K562 (cell line): Measurements from ENCODE around the gene SLCO3A1. TPM values are rescaled to one million over a fixed set of nuclear protein-coding genes. Genes with fewer than 3 reads are reported as not detected.

Source experiments
- ATAC-seq: fragments of 200-7000 bp; cut with Tn5 transposase; 3 replicates; pipeline ENCODE4 v1.9.1; 2020; ENCODE audit warnings: moderate library complexity
- BruUV-seq: library from RNA; stranded (reverse); fragments of 400-500 nt; replicated peaks from 2 replicates; lab custom pipeline; 2021; lab: Mats Ljungman, UMichigan
- CTCF ChIA-PET: fragments of 300-600 bp; formaldehyde crosslinking; extraction: SDS; loops from one replicate; lab custom pipeline; 2021; ENCODE audit warnings: low intra/inter-chr PET ratio; lab: Yijun Ruan, JAX
- POLR2A ChIA-PET: fragments of 300-600, 350-650 bp; sonication (Branson Sonifier 250); formaldehyde crosslinking; extraction: SDS; loops from one replicate; lab custom pipeline; 2021; ENCODE audit warnings: antibody characterized with exemption, inconsistent platforms; lab: Yijun Ruan, JAX
- DNase-seq, 4 experiments: peaks; one replicate each; pipeline versions ENCODE4 v3.0.0 to v3.0.0-alpha.2; 2011 to 2018; ENCODE audit warnings: low spot score in 3 of 4, mixed read lengths in 3 of 4; ENCODE audit errors: extremely low read depth in 1 of 4
- FAIRE-seq: peaks from 2 replicates; lab custom pipeline; 2011; peaks lifted over from hg19 to GRCh38; lab: Jason Lieb, UNC
- H2AFZ ChIP-seq: 2 replicates; pipeline ENCODE4 v1.6.0; 2011; ENCODE audit warnings: low read depth, low read length, control low read depth, inconsistent platforms
- H3K27ac ChIP-seq: fragments of 200-600 bp; 3 replicates; pipeline ENCODE4 v1.8.0; 2011; ENCODE audit warnings: low read depth, mild to moderate bottlenecking, control low read depth, inconsistent platforms, low read length, moderate library complexity, mixed read lengths; ENCODE audit errors: extremely low read depth
- H3K27me3 ChIP-seq, 2 experiments: fragments of 300-600 bp in 1 of 2; 2 replicates in 1 of 2; 3 replicates in 1 of 2; pipeline versions ENCODE4 v1.6.0 to v1.8.0; 2011; ENCODE audit warnings: inconsistent platforms in 2 of 2, low read length in 2 of 2, mild to moderate bottlenecking in 1 of 2, mixed read lengths in 1 of 2, moderate library complexity in 1 of 2; ENCODE audit not compliant: control insufficient read depth in 2 of 2, insufficient read depth in 2 of 2
- H3K36me3 ChIP-seq: fragments of 300-600 bp; 3 replicates; pipeline ENCODE4 v1.8.0; 2011; ENCODE audit warnings: mild to moderate bottlenecking, low read length, inconsistent platforms; ENCODE audit not compliant: control insufficient read depth, insufficient read depth
- H3K4me1 ChIP-seq, 2 experiments: fragments of 200-600 bp in 1 of 2; replicated peaks in 1 of 2; 2 replicates in 1 of 2; 3 replicates in 1 of 2; pipeline versions ENCODE4 v1.5.1 to v1.8.0; 2011; ENCODE audit warnings: inconsistent platforms in 2 of 2, low read length in 2 of 2, mild to moderate bottlenecking in 1 of 2, mixed read lengths in 1 of 2, moderate library complexity in 1 of 2; ENCODE audit not compliant: control insufficient read depth in 2 of 2, insufficient read depth in 2 of 2
- H3K4me2 ChIP-seq: 2 replicates; pipeline ENCODE4 v1.6.1; 2011; ENCODE audit warnings: low read length, control low read depth, inconsistent platforms, mixed read lengths; ENCODE audit not compliant: insufficient read depth
- H3K4me3 ChIP-seq: fragments of 200-600 bp; sonication (generic), shearing (Covaris generic); 2 replicates; pipeline ENCODE4 v1.5.1; 2016; ENCODE audit warnings: control low read depth, inconsistent platforms
- H3K79me2 ChIP-seq: fragments of 200-600 bp; 3 replicates; pipeline ENCODE4 v1.8.0; 2011; ENCODE audit warnings: low read length, inconsistent platforms; ENCODE audit not compliant: control insufficient read depth, insufficient read depth
- H3K9ac ChIP-seq, 2 experiments: 2 replicates each; pipeline versions ENCODE4 v1.6.0 to v1.6.1; 2011; ENCODE audit warnings: low read depth in 2 of 2, low read length in 2 of 2, control low read depth in 1 of 2, inconsistent platforms in 1 of 2, mild to moderate bottlenecking in 1 of 2, mixed read lengths in 1 of 2; ENCODE audit not compliant: insufficient read depth in 1 of 2
- H3K9me1 ChIP-seq: one replicate; pipeline ENCODE4 v1.6.0; 2011; ENCODE audit warnings: inconsistent platforms, mild to moderate bottlenecking, low read length, moderate library complexity; ENCODE audit not compliant: control insufficient read depth, insufficient read depth
- H3K9me3 ChIP-seq: replicated peaks from 2 replicates; pipeline ENCODE4 v1.5.1; 2011; ENCODE audit warnings: low read depth, low read length, inconsistent platforms; ENCODE audit not compliant: control insufficient read depth, insufficient read depth
- H4K20me1 ChIP-seq: replicated peaks from 2 replicates; pipeline ENCODE4 v1.6.1; 2011; ENCODE audit warnings: low read length, inconsistent platforms, mixed read lengths; ENCODE audit not compliant: control insufficient read depth, insufficient read depth
- BACH1 ChIP-seq: fragments of 200-800 bp; sonication (Bioruptor generic); IDR thresholded peaks from 2 replicates; pipeline ENCODE4 v1.6.1; 2016; ENCODE audit warnings: missing genetic modification characterization, missing compliant biosample characterization
- HOXB6 ChIP-seq: fragments of 250-450 bp; sonication (Bioruptor Pico); IDR thresholded peaks from 2 replicates; pipeline ENCODE4 v1.5.1; 2022; ENCODE audit warnings: mild to moderate bottlenecking, borderline replicate concordance
- MCM3 ChIP-seq: fragments of 450-650 bp; IDR thresholded peaks from 2 replicates; pipeline ENCODE4 v1.6.1; 2016
- MTA3 ChIP-seq: fragments of 450-650 bp; formaldehyde crosslinking; IDR thresholded peaks from 2 replicates; pipeline ENCODE4 v1.6.1; 2017; ENCODE audit warnings: mild to moderate bottlenecking, borderline replicate concordance
- NBN ChIP-seq: fragments of 450-650 bp; IDR thresholded peaks from 2 replicates; pipeline ENCODE4 v1.6.1; 2016; ENCODE audit warnings: low read depth, mild to moderate bottlenecking
- POLR2AphosphoS2 ChIP-seq: IDR thresholded peaks from 2 replicates; pipeline ENCODE4 v1.6.1; 2012; ENCODE audit warnings: low read length, improper control_type of control experiment
- POLR2G ChIP-seq: fragments of 200-400 bp; formaldehyde crosslinking; IDR thresholded peaks from 2 replicates; pipeline ENCODE4 v1.6.1; 2017; ENCODE audit warnings: low read depth, mild to moderate bottlenecking, antibody characterized with exemption, low read length, moderate library complexity
- SETDB1 ChIP-seq: IDR thresholded peaks from one replicate; pipeline ENCODE4 v1.6.1; 2012; ENCODE audit warnings: low read length, control low read depth, inconsistent platforms
- SIN3A ChIP-seq, 2 experiments: fragments of 150-350 bp in 1 of 2; IDR thresholded peaks; 2 replicates each; pipeline ENCODE4 v1.6.1; 2011 to 2016; ENCODE audit warnings: borderline replicate concordance in 2 of 2, low read depth in 2 of 2, low read length in 2 of 2, mild to moderate bottlenecking in 2 of 2, moderate library complexity in 2 of 2; ENCODE audit not compliant: control insufficient read depth in 1 of 2
- ZSCAN29 ChIP-seq: fragments of 450-650 bp; IDR thresholded peaks from 2 replicates; pipeline ENCODE4 v1.6.1; 2017
- WGBS: fragments of 100-300 bp; shearing (Covaris generic); methylation state at CpG from one replicate; pipeline ENCODE4 v1.1.6; 2016; ENCODE audit warnings: low coverage, mixed read lengths; ENCODE audit not compliant: insufficient coverage; ENCODE audit errors: missing lambda C conversion rate; 5-methylcytosine and 5-hydroxymethylcytosine counted together
- in situ Hi-C: fragments of 300-500 bp; cut with MboI; formaldehyde crosslinking; loops from 4 replicates; pipeline ENCODE4 v1.15.0; 2018; ENCODE audit warnings: inconsistent platforms, mixed read lengths
- intact Hi-C: fragments of 100-400 bp; cut with micrococcal nuclease; formaldehyde crosslinking; loops from 2 replicates; pipeline ENCODE4 v1.14.2; 2022
- polyA plus RNA-seq, 8 experiments: library from polyadenylated mRNA; depleted of rRNA in 4 of 8; stranded (reverse) in 5 of 8; unstranded in 3 of 8; fragments of >200 nt; fragmentation: Nextera tagmentation in 2 of 8; fragmentation: Illumina TruSeq in 1 of 8; extraction: Ambion mirVana in 2 of 8; extraction: Trizol in 1 of 8; gene quantifications; 2 replicates each; pipeline versions ENCODE4 v1.2.1 to v1.2.3, GENCODE V29; 2011 to 2014; ENCODE audit warnings: inconsistent platforms in 1 of 8, missing spikeins in 1 of 8
- total RNA-seq, 7 experiments: library from RNA; depleted of rRNA in 6 of 7; stranded (reverse); fragments of >200 nt in 6 of 7; fragmentation: Illumina TruSeq in 2 of 7; extraction: Trizol in 2 of 7; gene quantifications; 2 replicates each; pipeline versions ENCODE4 v1.2.1 to v1.2.3, GENCODE V29; 2011 to 2021; ENCODE audit warnings: low replicate concordance in 1 of 7
- TF ChIP-seq, protein P1 (sequence below): fragments of 450-650 bp; IDR thresholded peaks from 2 replicates; pipeline ENCODE4 v1.6.1; 2016; ENCODE audit warnings: mild to moderate bottlenecking
- TF ChIP-seq, protein P2 (sequence below): sonication (generic); formaldehyde crosslinking; IDR thresholded peaks from 2 replicates; pipeline ENCODE4 v1.8.1; 2023; ENCODE audit warnings: mild to moderate bottlenecking, missing genetic modification reagents
- TF ChIP-seq, protein P3 (sequence below): fragments of 450-650 bp; conservative IDR thresholded peaks from 2 replicates; pipeline ENCODE4 v1.6.1; 2016; ENCODE audit warnings: missing genetic modification characterization, low read depth, mild to moderate bottlenecking, missing compliant biosample characterization, moderate library complexity
- TF ChIP-seq, protein P4 (sequence below): fragments of 450-650 bp; IDR thresholded peaks from 2 replicates; pipeline ENCODE4 v1.7.0; 2016; ENCODE audit warnings: borderline replicate concordance

The SLCO3A1 gene
- total and polyA plus RNA-seq, 9 of the 15 experiments (the other 6 are each of a cell fraction or from before 2014, with no cell fraction given), result 0.01 to 0.84 (median 0.06) TPM; not detected in 3

DNA sequence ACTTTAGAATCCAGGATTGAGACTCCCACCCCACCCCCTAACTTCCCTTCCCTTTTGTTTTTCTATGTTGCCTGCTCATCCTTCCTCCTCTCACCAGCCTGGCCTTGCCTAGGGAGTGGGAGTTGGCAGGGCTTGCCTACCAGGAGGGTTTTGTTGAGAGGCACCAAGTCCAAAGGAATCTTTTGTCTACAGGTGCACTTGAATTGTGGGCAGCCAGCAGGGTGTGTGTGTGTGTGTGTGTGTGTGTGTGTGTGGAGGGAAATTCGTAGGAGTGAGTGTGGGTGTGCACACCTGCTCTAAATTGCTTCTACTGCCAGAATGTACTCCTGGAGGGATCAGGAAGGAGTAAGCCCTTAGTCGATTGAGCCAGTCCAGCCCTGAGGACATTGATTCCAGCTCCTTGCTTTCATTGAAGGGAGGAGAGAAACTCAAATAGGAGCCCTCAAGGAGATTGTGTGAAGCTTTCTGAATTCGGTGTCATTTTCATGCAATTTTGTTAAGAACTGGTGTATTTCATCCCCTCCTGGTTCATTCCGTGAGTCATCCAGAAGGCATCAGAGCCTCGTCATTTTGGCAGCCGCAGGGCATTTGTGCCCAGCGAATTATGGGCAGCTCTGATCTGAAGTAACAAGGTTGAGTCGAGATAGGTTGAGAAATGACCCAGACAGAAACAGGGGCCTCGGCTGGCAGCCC, 112.1 kb downstream of the SLCO3A1 start:
- no peaks in the 10 kb centered on the region; a peak in 1 of 5 replicates for H3K4me1 ChIP-seq
- FAIRE-seq (no peak), DNase-seq (no peak), ATAC-seq (no peak)
- H3K27ac ChIP-seq, result no peak overlapping the region
- peaks cover 0 to 18% of the 10 kb centered on the region in 2 experiments; a peak in 2 of 5 replicates for H3K27me3 ChIP-seq
- intact Hi-C loops, result no loop called here
- 0% methylated on average over 8 of the region's 9 CpGs for WGBS
- no peak overlapping the region for H2AFZ ChIP-seq
- H3K9me3 ChIP-seq, result no peaks in the 10 kb centered on the region
- H3K36me3 ChIP-seq, result no peaks in the 10 kb centered on the region
- H3K9me1 ChIP-seq, result no peaks in the 10 kb centered on the region
- H3K4me3 ChIP-seq, result no peak overlapping the region
- no TSS peak for BruUV-seq
- no peak overlapping the region for H3K9ac ChIP-seq
- no peaks in the 10 kb centered on the region for H4K20me1 ChIP-seq
- H3K79me2 ChIP-seq, result no peaks in the 10 kb centered on the region
- in situ Hi-C loops, result no loop called here
- CTCF ChIA-PET, result no interaction called here
- H3K4me2 ChIP-seq, result no peak overlapping the region
- POLR2A ChIA-PET, result no interaction called here
- TF ChIP-seq NBN, result no peak
- no peak for TF ChIP-seq MTA3
- no peak for TF ChIP-seq BACH1 (tag)
- no peak for TF ChIP-seq HOXB6 (CRISPR knock-in tag)
- no peak for TF ChIP-seq SIN3A (IDR thresholded peaks at IDR 0.05; ENCODE audit: borderline replicate concordance in 2 of 2, control insufficient read depth in 1 of 2, low read depth in 2 of 2, low read length in 2 of 2)
- TF ChIP-seq, protein P1, sequence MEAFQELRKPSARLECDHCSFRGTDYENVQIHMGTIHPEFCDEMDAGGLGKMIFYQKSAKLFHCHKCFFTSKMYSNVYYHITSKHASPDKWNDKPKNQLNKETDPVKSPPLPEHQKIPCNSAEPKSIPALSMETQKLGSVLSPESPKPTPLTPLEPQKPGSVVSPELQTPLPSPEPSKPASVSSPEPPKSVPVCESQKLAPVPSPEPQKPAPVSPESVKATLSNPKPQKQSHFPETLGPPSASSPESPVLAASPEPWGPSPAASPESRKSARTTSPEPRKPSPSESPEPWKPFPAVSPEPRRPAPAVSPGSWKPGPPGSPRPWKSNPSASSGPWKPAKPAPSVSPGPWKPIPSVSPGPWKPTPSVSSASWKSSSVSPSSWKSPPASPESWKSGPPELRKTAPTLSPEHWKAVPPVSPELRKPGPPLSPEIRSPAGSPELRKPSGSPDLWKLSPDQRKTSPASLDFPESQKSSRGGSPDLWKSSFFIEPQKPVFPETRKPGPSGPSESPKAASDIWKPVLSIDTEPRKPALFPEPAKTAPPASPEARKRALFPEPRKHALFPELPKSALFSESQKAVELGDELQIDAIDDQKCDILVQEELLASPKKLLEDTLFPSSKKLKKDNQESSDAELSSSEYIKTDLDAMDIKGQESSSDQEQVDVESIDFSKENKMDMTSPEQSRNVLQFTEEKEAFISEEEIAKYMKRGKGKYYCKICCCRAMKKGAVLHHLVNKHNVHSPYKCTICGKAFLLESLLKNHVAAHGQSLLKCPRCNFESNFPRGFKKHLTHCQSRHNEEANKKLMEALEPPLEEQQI, result no peak
- TF ChIP-seq, protein P2, sequence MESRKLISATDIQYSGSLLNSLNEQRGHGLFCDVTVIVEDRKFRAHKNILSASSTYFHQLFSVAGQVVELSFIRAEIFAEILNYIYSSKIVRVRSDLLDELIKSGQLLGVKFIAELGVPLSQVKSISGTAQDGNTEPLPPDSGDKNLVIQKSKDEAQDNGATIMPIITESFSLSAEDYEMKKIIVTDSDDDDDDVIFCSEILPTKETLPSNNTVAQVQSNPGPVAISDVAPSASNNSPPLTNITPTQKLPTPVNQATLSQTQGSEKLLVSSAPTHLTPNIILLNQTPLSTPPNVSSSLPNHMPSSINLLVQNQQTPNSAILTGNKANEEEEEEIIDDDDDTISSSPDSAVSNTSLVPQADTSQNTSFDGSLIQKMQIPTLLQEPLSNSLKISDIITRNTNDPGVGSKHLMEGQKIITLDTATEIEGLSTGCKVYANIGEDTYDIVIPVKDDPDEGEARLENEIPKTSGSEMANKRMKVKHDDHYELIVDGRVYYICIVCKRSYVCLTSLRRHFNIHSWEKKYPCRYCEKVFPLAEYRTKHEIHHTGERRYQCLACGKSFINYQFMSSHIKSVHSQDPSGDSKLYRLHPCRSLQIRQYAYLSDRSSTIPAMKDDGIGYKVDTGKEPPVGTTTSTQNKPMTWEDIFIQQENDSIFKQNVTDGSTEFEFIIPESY (CRISPR knock-in tag), result no peak
- TF ChIP-seq POLR2AphosphoS2, result no peak
- TF ChIP-seq SETDB1, result no peak
- no peak for TF ChIP-seq POLR2G
- TF ChIP-seq, protein P3, sequence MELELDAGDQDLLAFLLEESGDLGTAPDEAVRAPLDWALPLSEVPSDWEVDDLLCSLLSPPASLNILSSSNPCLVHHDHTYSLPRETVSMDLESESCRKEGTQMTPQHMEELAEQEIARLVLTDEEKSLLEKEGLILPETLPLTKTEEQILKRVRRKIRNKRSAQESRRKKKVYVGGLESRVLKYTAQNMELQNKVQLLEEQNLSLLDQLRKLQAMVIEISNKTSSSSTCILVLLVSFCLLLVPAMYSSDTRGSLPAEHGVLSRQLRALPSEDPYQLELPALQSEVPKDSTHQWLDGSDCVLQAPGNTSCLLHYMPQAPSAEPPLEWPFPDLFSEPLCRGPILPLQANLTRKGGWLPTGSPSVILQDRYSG (tag), result no peak
- TF ChIP-seq, protein P4, sequence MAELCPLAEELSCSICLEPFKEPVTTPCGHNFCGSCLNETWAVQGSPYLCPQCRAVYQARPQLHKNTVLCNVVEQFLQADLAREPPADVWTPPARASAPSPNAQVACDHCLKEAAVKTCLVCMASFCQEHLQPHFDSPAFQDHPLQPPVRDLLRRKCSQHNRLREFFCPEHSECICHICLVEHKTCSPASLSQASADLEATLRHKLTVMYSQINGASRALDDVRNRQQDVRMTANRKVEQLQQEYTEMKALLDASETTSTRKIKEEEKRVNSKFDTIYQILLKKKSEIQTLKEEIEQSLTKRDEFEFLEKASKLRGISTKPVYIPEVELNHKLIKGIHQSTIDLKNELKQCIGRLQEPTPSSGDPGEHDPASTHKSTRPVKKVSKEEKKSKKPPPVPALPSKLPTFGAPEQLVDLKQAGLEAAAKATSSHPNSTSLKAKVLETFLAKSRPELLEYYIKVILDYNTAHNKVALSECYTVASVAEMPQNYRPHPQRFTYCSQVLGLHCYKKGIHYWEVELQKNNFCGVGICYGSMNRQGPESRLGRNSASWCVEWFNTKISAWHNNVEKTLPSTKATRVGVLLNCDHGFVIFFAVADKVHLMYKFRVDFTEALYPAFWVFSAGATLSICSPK, result no peak
- TF ChIP-seq MCM3, result no peak
- TF ChIP-seq ZSCAN29, result no peak
